HG03521 (cell line): ENCODE data around the gene FHL2.
"Not testable (repeated sequence)": the region's sequence is repeated elsewhere in the genome, so short reads cannot be mapped to it uniquely, and the experiment has no call there.

Source experiments
- ATAC-seq: cut with Tn5 transposase; IDR thresholded peaks from one replicate; pipeline ENCODE4 v1.9.1; 2021; ENCODE audit warnings: mild to moderate bottlenecking, moderate library complexity; ENCODE audit not compliant: unreplicated experiment

FHL2 gene

DNA sequence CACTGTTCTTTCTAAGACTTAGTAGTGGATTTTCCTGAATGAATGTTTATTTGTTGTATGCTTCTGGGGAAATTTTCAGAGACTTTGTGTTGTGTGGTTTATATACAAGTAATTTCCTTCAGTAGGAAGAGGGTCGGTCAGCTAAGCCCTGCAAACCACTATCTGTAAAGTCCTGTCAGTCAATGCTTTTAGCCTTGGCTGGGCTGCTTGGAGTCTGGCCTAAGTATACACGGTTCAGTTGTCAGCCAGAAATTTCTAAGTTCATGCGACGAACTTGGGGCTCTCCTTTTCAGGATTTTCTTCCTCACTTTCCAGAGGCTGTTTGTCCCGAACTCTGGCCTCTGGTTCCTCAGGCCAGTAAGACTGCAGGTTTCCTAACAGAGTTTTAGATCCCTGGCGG is 40.3 kb downstream of the FHL2 start:
- no peak for ATAC-seq

DNA sequence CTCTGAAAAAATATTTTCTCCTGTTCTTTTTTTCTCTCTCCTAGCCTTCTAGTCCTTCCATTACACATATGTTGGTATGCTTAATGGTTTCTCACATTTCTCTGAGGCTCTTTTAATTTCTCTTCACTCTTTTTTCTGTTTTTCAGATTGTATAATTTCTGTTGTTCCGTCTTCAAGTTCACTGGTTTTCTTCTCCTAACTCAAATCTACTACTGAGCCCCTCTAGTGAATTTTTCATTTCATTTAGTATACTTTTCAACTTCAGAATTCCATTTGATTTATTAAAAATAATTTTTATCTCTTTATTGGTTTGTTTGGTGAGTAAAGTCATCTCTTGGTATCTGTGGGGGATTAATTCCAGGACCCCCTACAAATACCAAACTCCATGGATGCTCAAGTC is 41.7 kb downstream of the FHL2 start:
- no peak for ATAC-seq

DNA sequence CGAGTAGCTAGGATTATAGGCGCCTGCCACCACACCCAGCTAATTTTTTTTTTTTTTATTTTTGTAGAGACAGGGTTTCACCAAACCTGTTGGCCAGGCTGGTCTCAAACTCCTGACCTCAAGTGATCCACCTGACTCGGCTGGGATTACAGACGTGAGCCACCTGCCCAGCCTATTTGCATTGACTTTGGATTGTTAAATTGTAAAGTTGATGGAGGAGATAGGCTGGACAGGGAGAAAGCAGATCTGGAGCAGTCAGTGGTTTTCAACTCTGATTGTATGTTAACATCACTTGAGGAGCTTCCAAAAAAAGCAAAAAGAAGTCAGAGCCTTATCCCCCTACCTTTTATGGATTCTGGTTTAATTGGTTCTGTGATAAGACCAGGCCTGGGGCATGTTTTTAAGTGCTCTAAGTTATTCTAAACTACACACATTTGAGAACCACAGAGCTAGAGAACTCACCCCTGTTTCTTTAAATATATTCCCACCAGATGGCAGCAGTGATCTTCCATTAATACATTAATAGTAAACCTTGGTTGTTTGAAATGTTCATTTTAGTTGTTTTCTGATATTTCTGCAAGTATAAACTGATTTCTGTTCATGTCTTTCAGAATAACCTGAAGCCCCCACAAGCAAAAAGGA is 54.0 kb downstream of the FHL2 start:
- ATAC-seq, result no peak

DNA sequence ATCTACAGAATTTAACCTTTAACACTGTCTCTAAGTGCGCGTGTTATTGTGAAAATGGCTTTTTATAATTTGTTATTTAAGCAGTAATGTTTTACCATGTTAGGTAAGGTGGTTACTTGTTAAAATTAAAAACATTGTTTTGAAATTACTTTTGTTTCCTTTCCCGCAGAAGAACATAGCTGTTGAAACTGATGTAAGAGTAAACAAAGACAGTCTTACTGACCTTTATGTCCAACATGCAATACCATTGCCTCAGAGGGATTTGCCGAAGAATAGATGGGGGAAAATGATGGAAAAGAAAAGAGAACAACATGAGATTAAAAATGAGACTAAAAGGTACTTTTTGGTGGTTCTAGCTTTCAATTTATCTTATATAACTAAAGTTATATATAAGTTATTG is 59.4 kb downstream of the FHL2 start:
- ATAC-seq, result no peak

DNA sequence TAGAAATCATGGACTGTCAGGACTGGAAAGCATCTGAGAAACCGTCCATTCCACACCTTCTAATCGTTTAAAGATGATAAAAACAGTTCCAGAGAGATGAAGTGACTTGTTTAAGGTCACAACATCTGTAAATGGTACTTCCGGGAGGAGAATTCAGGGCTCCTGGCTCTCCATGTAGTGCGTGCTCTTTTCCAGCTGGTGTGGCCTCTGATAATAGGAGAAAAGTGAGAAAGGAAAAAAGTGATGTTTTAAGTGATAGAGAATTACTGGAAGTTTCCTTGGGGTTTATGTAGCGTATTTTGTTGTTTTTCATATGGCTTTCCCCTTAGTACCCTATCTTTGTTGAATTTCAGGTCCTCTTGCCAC is 60.8 kb downstream of the FHL2 start:
- peak; percentile 22 for ATAC-seq

DNA sequence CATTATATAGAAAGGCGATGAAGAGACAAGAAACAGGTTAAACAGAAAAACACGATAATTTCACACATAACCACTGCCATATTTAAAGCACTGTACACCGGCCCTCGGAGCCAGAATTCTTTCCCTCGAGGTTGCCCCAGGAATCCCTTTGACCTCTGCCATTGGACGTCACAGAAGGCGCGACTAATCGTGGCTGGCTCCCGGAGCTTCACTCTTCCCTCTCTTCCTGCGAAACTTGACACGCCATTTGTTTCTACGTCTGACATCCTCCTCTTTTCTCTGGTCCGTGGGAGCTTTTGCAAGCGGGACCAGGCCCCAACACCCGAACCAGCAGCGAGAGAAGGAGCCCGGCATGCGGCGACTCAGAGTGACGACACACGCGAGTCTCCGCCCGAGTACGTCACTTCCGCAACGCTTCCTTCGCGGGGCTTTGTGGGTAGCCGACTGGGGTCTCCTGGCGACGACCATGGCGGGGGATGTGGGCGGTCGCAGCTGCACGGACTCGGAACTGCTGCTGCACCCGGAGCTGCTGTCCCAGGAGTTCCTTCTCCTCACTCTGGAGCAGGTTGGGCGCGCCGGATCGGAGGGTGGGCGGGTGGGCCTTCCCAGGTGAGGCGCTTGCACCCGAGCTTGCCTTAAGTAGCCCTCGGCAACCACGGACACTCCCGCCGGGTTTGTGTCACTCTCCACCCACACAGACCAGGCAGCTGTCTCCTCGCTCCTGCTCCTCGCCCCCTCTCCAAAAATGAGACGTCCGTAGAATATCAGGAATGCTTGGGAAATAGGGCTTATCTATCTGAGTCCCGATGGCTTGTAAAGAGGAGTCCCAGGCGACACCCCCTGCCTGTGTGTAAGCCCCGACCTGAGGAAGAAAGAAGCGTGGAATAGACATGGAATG is 61.5 kb downstream of the FHL2 start, which contains the start of gene C2orf49:
TSS of gene C2orf49 (plus strand) at position 419 of the 898 bp plus-strand sequence. CDS start at position 467, 48 bp downstream.
- ATAC-seq, result peak; percentile 91

DNA sequence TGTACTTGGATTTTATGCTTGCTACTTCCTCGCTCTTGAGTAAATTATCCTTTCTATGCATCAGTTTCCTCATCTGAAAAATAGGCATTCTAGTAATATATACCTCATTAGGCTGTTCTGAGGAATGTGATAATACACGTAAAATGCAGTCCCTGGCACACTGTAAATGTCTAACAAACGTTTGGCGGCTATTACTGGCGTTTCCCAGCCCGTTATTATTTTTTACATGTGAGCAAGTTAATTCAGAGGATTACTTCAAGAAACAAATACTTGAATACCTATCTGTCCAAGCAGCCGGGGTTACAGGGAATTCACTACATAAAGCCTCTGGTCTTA is 62.1 kb downstream of the FHL2 start:
- ATAC-seq, result no peak

DNA sequence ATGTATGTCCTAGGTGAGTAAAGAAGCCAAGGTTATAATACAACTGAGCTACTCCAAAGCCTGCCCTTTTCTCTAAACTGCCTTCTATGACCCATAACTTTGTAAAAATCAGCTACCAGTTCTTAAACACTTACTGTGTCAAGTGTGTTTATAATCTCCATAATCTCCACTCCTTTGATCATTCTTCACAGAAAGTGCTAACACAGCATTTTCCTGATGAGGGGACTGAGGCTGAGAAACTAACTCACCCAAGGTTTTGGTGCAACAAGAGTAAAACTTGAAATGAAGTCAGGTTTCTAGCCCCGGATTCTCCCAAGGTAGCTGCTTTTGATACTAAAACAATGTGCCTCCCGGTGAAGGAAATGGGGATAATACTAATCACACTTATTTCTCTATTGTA is 63.4 kb downstream of the FHL2 start:
- no peak for ATAC-seq

DNA sequence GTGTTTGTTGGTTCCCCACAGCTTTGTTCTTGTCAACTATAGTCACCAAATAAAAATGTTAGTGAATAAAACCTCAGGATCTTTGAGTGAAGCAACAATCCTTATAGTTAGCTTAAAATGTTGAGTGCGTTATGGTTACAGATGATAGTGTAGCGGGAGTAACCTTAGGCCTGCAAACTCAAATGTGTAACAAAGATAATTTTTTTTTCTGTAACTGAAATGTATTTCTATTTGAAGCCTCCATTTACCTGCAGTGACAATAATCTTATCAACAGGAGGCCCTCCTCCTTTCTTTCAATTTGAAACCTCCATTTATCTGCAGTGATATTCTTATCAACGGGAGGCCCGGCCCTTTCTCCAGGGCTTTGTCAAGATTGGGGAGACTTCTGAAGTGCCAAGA is 64.6 kb downstream of the FHL2 start:
- no peak for ATAC-seq

DNA sequence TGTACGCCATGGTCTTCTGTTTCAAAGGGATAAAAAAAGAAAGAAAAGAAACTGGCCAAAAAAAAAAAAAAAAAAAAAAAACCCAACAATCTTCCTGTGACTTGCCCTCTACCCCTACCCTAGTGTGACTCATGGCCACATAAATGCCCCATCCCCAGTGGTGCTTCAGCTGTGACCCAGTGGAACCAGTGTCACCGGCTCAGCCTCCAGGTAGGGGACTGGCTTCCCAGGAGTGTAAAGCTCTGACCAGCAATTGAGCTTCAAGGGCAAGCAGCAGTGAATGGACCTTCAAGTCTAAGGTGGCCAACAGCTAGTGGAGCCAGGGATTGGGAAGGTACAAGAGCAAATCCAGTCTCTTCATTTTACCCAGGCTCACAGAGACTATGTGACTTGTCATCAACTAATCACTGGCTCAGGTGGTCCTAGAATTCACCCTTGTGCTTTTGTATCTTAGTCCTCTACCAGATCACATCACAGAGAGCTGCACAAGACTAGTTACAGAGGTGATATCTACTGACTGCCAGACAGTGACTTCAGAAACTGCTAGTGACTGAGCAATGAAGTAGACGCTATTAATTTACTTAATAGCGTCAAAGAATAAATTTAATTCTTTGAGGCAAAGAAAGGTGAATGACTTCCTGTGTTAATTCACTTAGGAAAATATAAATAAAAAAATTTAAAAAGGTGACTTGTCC is 68.0 kb downstream of the FHL2 start:
- no peak for ATAC-seq

DNA sequence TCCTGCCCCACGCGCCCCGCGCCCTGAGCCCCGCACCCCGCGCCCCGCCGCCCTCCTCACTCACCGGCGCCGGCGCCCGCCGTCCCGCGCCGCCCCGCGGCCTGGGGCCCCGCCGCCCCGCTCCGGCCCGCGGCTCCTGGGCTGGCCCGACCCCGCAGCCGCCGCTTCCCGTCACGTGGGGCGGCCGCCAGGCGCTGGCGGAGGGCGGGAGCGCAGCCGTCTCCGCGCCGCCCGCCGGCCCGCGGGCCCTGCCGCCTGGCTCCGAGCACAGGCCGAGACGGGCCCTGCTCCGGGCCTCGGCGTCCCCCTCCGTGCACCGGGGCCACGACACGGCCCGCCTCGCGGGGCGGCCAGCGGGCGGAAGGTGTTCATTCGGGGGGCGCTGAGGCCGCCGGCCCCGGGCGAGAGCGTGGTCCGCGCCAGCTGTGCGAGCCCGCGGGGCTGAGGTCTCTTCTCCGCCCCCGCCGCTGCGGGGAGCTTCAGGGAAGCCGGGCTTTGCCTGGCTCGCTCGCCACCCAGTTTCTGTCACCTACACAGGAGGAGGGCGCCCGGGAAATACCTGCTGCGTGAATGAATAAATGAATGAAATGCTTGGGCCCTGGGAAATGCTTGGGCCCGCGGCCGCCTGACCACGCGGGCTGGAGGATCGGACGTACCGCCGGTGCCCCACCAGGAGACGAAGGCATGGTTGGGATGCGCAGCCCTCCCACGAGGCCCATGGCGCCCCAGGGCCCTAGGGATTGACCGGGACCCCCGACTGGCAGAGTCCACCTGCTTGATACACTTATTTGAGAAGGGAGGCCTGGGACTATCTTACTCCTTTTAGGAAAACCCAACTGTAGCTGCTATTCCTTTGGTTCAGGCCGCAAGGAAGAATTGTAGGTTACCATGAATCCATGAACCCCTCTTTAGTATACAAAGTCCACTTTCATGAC is 69.0 kb downstream of the FHL2 start, which contains the start of gene TGFBRAP1:
TSS of gene TGFBRAP1 (minus strand) at position 175 of the 935 bp plus-strand sequence. CDS start 21,434 bp downstream, outside the sequence.
- peak; percentile 83 for ATAC-seq

DNA sequence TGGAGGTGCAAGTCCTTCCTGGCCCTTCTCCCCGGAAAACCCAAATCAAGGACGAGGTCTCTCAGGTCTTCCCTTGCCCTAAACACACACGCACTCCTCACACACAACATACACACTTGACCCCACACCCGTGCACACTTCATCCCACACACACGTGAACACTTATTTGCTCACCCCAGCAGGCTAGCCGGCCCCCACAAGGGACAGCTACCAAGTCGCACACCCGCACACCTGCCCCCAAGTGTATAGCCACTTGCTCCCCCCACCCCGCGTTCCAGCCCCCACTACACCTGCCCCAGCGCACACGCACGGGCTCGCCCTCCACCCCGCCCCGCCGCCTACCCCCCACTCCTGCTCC is 69.7 kb downstream of the FHL2 start:
- no peak for ATAC-seq

DNA sequence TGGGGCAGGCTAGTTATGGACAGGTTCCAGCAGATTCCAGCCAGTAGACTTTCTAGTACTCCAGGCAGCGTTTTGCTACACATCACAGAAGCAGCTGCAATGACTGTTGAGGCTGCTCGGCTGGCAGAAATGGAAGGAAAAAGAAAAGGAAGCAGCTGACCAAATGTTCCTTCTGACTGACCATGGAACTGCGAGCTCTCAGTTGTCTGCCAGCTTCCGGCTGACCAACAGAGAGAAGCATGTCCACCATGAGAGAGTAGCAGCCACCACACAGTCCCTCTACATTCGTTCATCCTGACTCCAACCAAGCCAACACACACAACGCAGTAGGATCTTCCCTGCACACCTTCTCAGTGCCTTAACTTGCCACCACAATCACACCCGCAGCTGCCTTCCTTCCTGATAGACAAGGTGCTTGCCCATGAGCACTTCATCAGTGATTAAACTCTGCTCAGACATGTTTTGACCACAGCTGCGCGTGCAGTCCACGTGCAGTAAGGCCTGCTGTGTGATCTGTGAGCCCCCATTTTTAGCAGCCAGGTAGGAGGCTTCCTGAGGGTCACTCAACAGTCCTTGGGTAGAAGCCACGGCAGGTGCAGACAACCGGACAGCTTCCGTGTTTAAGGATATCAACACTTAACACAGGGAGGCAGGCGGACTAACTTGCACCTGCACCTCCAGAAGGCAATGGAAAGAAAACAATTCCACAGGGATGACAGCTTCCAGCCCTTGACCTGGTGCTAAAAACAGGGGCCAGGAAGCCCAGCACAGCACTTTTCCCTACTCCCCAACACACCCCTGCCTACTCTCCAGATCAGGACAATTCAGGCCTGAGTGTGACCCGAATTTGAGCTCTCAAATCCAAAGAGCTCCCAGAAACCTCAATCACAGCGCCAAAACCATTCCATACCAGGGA is 70.3 kb downstream of the FHL2 start:
- ATAC-seq, result no peak

DNA sequence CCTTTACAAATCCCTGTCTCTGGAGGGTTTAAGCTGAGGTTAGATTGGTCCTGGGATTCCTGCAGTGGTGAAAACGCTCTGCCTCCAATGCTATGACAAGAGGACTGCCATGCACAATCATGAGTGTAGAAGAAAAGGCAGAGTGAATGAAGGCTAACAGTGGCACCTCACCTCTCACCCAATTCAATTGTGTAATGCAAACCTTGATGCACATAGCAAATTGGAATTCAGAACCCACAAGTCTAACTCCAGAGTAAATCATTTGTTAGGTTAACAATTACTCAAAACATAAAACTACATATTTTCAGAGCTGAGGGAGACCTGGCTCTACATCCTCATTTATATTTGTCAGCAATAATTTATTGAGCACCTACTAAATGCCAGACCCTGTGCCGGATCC is 71.2 kb downstream of the FHL2 start:
- ATAC-seq, result no peak

DNA sequence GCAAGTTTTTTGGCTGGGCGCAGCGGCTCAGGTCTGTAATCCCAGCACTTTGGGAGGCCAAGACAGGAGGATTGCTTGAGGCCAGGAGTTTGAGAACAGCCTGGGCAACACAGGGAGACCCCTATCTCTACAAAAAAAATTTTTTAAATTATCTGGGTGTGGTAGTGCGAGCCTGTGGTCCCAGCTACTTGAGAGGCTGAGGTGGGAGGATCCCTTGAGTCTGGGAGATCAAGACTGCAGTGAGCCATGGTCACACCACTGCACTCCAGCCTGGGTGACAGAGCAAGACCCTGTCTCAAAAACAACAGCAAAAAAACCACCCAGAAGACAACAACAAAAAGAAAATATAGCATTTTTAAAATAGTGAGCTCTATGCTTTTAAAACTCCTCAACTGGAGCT is 71.6 kb downstream of the FHL2 start:
- ATAC-seq, result not testable (repeated sequence)

DNA sequence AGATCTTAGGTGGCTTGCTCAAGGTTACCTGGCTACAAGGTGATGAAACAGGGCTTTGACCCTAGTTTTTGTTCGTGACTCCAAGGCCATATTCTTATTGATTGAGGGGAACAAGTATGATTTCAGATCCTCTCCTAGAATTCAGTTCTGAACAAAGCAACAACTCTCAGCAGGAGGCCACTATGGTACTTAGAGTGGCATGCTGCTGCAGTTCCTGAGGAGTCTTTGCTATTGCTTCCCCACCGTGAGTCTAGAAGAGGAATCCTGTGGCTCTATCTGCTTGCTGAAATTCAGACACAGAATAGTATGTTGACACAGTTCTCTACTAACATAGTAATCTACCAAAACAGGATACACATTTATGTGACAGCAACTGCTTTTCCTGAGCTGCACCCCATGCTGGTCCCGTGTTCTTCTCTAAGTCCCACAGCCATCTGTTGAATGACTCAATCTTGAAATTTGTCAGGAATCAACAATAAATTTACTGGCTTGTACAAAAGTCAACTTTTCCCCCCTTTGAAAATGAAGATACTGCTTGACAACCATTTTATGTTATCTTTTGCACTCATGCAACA is 73.4 kb downstream of the FHL2 start:
- ATAC-seq, result no peak

DNA sequence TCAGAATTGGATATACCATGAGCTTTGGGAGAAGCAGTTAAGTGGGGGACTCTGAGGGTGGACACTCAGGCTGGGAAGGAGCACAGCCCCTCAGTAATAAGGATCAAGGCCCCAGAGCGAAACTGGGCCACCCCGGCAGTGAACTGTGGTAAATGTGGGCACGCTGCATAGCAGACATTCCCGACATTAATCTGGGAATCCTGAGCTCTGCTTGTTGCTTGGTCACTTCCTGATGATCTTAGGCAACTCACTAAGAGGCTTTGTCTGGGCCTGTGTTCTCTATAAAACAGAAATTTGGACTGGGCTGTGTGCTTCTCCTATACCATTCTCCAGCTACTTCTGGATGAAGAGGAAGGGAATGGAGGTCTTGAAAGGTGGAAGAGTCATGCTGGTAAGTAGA is 74.1 kb downstream of the FHL2 start:
- ATAC-seq, result no peak

DNA sequence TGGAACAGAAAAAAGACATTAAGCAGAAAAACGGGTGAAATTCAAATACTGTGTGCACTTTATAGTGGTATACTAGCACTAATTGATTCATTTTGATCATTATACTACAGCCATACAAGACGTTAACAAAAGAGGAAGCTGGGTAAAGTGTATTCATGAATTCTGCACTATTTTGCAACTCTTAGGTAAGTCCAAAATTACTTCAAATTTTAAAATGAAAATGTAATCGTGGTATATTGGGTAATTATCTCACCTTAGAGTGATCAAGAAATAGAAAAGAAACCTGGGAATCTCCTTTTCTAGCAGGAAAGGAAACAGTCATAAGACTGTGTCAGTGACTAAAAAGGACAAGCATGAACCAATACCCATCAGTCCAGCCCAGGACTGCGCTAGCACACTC is 74.8 kb downstream of the FHL2 start:
- no peak for ATAC-seq

DNA sequence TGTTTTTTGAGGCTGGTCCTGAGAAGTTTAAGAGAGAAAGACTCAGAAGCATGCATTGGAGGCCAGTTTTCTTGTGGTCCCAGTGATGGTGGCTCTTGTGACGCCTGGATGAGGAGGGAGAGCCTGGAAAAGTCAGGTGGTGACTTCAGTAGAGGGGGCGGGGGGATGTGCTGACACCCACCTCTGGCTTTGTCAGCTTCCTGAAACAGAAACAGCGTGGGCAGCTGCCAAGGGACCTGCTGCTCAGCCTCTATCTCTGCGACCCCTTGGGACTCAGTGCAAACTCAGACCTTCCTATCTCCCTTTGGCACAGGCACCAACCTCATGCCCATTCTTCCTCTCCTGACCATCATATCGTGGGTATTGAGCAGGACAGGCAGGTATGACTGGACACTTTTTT is 75.7 kb downstream of the FHL2 start:
- ATAC-seq, result no peak
